OCI-LY7 (cell line): Measurements from ENCODE around the gene NUP205. TPM values are rescaled to one million over a fixed set of nuclear protein-coding genes. Genes with fewer than 3 reads are reported as not detected.

Experiments
- BruUV-seq: library from RNA; stranded (reverse); fragments of 400-500 nt; replicated peaks from 2 replicates; lab custom pipeline; 2021; lab: Mats Ljungman, UMichigan
- CTCF ChIA-PET: fragments of 300-600 bp; sonication (Branson Sonifier 250); formaldehyde crosslinking; loops from one replicate; lab custom pipeline; 2022; ENCODE audit warnings: antibody characterized with exemption; ENCODE audit not compliant: unreplicated experiment; lab: Charles Lee
- POLR2A ChIA-PET: fragments of 300-600 bp; sonication (Branson Sonifier 250); formaldehyde crosslinking; loops from one replicate; lab custom pipeline; 2022; ENCODE audit warnings: antibody characterized with exemption; lab: Charles Lee
- DNase-seq: peaks from one replicate; pipeline ENCODE4 v3.0.0-alpha.2; 2015; ENCODE audit warnings: low spot score
- H2AFZ ChIP-seq: fragments of 200-600 bp; sonication (generic), shearing (Covaris generic); 2 replicates; pipeline ENCODE4 v1.6.1; 2014; ENCODE audit warnings: mild to moderate bottlenecking, antibody characterized with exemption, low read length, moderate library complexity
- H3K27ac ChIP-seq: fragments of 200-600 bp; sonication (generic); 2 replicates; pipeline ENCODE4 v1.5.1; 2014; ENCODE audit warnings: mixed run types, low read depth, mild to moderate bottlenecking, moderate library complexity, low read length, inconsistent platforms; ENCODE audit not compliant: poor library complexity, severe bottlenecking
- H3K36me3 ChIP-seq: fragments of 200-600 bp; sonication (generic); 2 replicates; pipeline ENCODE4 v1.6.1; 2014; ENCODE audit warnings: mild to moderate bottlenecking, antibody characterized with exemption, low read length, moderate library complexity, mixed read lengths; ENCODE audit not compliant: insufficient read depth
- H3K4me1 ChIP-seq: fragments of 200-600 bp; sonication (generic); 2 replicates; pipeline ENCODE4 v1.5.1; 2014; ENCODE audit warnings: mild to moderate bottlenecking, low read length; ENCODE audit not compliant: insufficient read depth, poor library complexity, severe bottlenecking
- H3K4me2 ChIP-seq: fragments of 200-600 bp; sonication (generic); 2 replicates; pipeline ENCODE4 v1.6.1; 2014; ENCODE audit warnings: mild to moderate bottlenecking, low read length
- H3K4me3 ChIP-seq: fragments of 200-600 bp; sonication (generic); 2 replicates; pipeline ENCODE4 v1.5.1; 2014; ENCODE audit warnings: mild to moderate bottlenecking, low read depth, low read length; ENCODE audit not compliant: poor library complexity, severe bottlenecking
- H3K79me2 ChIP-seq: fragments of 200-600 bp; sonication (generic); 2 replicates; pipeline ENCODE4 v1.6.1; 2016; ENCODE audit warnings: low read depth, mild to moderate bottlenecking, low read length, moderate library complexity, mixed read lengths; ENCODE audit not compliant: insufficient read depth
- H3K9me2 ChIP-seq: fragments of 200-600 bp; sonication (generic); 2 replicates; pipeline ENCODE4 v1.6.1; 2016; ENCODE audit warnings: mild to moderate bottlenecking, low read length, mixed read lengths; ENCODE audit not compliant: insufficient read depth
- H3K9me3 ChIP-seq: fragments of 200-600 bp; sonication (generic); 2 replicates; pipeline ENCODE4 v1.6.1; 2014; ENCODE audit warnings: mild to moderate bottlenecking, mixed run types, low read length, mixed read lengths
- H4K20me1 ChIP-seq: fragments of 200-600 bp; sonication (generic); 2 replicates; pipeline ENCODE4 v1.6.1; 2014; ENCODE audit warnings: mild to moderate bottlenecking, antibody characterized with exemption, low read length, moderate library complexity, mixed read lengths; ENCODE audit not compliant: insufficient read depth
- EZH2phosphoT487 ChIP-seq: fragments of 200-600 bp; sonication (generic); IDR thresholded peaks from 2 replicates; pipeline ENCODE4 v1.6.1; 2018; ENCODE audit warnings: low read depth, borderline replicate concordance, mild to moderate bottlenecking, mixed run types, antibody characterized with exemption, low read length, moderate library complexity, mixed read lengths
- intact Hi-C: fragments of 100-400 bp; cut with micrococcal nuclease; formaldehyde crosslinking; loops from one replicate; pipeline ENCODE4 v1.10.0; 2022; ENCODE audit not compliant: unreplicated experiment
- small RNA-seq: library from RNA; depleted of rRNA; stranded (forward); fragments of <200 nt; gene quantifications from one replicate; pipeline ENCODE3, GENCODE V24; 2014
- total RNA-seq, 2 experiments: library from RNA; depleted of rRNA in 1 of 2; stranded (reverse); fragments of >200 nt in 1 of 2; shearing (Covaris generic) in 1 of 2; gene quantifications; 2 replicates each; pipeline ENCODE4 v1.2.3, GENCODE V29; 2014 to 2022
- TF ChIP-seq, protein P1 (sequence below): fragments of 200-600 bp; sonication (generic); conservative IDR thresholded peaks from 2 replicates; pipeline ENCODE4 v1.5.1; 2014; ENCODE audit warnings: mild to moderate bottlenecking, antibody characterized with exemption, low read length, moderate library complexity, mixed read lengths

The NUP205 gene
- total RNA-seq, 2 experiments from 2014 or later = 115 to 132 TPM

DNA sequence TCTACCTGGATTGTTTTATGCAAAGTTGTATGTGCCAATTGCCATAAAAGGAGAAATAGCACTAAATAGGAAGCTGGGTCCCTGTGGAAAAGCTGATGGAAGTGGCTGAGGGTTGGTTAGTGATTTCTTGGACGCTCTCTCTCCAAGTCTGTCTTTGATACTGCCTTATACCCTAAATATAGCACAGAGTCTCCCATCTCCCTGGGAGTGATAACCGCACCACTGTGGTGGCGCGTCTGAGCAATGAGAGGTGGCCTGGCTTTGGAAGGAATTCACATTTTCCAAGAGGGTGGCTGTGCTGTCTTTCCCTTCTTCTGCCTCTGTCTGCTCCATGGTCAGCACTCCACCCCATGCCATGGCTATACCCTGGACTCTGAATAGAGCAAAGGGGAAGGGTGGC lies 135.8 kb downstream of the NUP205 start:
- no TSS peak for BruUV-seq
- no peaks in the 10 kb centered on the region for H3K4me1 ChIP-seq
- intact Hi-C loops = no loop called here
- CTCF ChIA-PET = no interaction called here
- no peaks in the 10 kb centered on the region for H3K36me3 ChIP-seq
- H3K27ac ChIP-seq = no peak overlapping the region
- no peaks in the 10 kb centered on the region for H3K79me2 ChIP-seq
- no peaks in the 10 kb centered on the region for H4K20me1 ChIP-seq
- H2AFZ ChIP-seq = no peak overlapping the region
- no peaks in the 10 kb centered on the region for H3K9me2 ChIP-seq
- H3K4me2 ChIP-seq = no peak overlapping the region
- DNase-seq = no peak
- H3K4me3 ChIP-seq = no peak overlapping the region
- H3K9me3 ChIP-seq = no peaks in the 10 kb centered on the region
- TF ChIP-seq, protein P1, sequence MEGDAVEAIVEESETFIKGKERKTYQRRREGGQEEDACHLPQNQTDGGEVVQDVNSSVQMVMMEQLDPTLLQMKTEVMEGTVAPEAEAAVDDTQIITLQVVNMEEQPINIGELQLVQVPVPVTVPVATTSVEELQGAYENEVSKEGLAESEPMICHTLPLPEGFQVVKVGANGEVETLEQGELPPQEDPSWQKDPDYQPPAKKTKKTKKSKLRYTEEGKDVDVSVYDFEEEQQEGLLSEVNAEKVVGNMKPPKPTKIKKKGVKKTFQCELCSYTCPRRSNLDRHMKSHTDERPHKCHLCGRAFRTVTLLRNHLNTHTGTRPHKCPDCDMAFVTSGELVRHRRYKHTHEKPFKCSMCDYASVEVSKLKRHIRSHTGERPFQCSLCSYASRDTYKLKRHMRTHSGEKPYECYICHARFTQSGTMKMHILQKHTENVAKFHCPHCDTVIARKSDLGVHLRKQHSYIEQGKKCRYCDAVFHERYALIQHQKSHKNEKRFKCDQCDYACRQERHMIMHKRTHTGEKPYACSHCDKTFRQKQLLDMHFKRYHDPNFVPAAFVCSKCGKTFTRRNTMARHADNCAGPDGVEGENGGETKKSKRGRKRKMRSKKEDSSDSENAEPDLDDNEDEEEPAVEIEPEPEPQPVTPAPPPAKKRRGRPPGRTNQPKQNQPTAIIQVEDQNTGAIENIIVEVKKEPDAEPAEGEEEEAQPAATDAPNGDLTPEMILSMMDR = no peak
- no peak for TF ChIP-seq EZH2phosphoT487
- POLR2A ChIA-PET = interaction anchor here (0.7 kb wide), 1 partner anchor 487 kb away, joined by 4 read pairs; no protein-coding TSS in a partner anchor

DNA sequence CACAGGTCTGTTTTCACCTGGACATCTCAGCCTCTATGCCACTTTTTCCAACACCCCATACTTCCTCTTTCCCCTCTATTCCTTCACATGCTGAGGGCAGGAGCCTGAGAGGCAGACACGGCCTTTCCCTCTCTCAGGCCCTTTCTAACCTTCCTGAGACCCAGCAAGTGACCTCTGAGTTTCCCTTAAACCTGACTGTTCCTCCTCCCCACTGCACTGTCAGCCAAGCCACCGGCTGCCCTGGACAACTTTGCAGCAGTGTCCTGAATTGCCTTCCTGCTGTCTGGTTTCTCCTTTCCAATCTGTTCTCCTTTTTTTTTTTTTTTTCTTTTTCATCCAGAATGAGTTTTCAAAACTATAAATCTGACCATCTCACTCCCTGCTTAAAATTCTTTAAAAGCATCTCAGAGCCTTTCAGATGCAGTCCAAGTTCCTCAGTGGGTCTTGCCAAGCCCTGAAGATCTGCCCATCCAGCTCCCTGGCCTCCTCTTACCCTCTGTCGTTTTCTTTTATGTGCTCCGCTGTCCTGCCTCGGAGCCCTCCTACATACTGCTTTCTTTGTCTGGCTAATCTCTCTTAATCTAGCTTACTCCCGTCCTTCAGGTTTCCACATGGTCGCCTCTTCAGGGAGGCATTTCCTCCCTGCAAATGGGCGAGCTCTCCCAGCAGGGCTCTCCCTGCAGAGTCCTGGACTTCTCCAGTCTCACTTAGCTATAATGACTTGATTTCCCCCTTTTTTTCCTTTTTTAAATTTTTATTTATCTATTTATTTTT lies 139.7 kb downstream of the NUP205 start:
- ChIA-PET CTCF (no interaction called here), POLR2A (interaction anchor here (0.5 to 1.4 kb wide), 3 partner anchors 10 to 1667 kb away, joined by 3 to 8 read pairs (median 3); no protein-coding TSS in a partner anchor)
- no peak for DNase-seq
- no peak overlapping the region for H2AFZ ChIP-seq
- BruUV-seq = no TSS peak
- H3K4me3 ChIP-seq = no peak overlapping the region
- no peaks in the 10 kb centered on the region for H3K4me1 ChIP-seq
- no peaks in the 10 kb centered on the region for H3K36me3 ChIP-seq
- H4K20me1 ChIP-seq = no peaks in the 10 kb centered on the region
- no peak for TF ChIP-seq EZH2phosphoT487
- TF ChIP-seq, protein P1 = no peak
- H3K9me2 ChIP-seq = no peaks in the 10 kb centered on the region
- no peaks in the 10 kb centered on the region for H3K9me3 ChIP-seq
- intact Hi-C loops = no loop called here
- no peak overlapping the region for H3K27ac ChIP-seq
- H3K4me2 ChIP-seq = no peak overlapping the region
- no peaks in the 10 kb centered on the region for H3K79me2 ChIP-seq

Small RNAs within 50 kb of the gene (small RNA-seq; reads per million reads assigned to genes)
- not detected for gene RNU6-1154P

Other genes starting within 250 kb of the NUP205 start
- 18.7 and 21.8 TPM in 2 replicates for gene CNOT4, start 47.8 kb upstream of the NUP205 start, total RNA-seq (2014; rRNA removed; shearing (Covaris generic))
- gene CNOT4, start 47.8 kb upstream of the NUP205 start, total RNA-seq (2022) = 21.9 and 23.7 TPM in 2 replicates
- gene STMP1, start 104.6 kb downstream of the NUP205 start, total RNA-seq (2014; rRNA removed; shearing (Covaris generic)) = 7.4 and 8.0 TPM in 2 replicates
- gene STMP1, start 104.6 kb downstream of the NUP205 start, total RNA-seq (2022) = 24.4 and 29.7 TPM in 2 replicates
- gene SLC13A4, start 170.3 kb downstream of the NUP205 start, total RNA-seq (2014; rRNA removed; shearing (Covaris generic)) = not detected in 2 replicates
- gene SLC13A4, start 170.3 kb downstream of the NUP205 start, total RNA-seq (2022) = not detected in 2 replicates
- gene FAM180A, start 190.9 kb downstream of the NUP205 start, total RNA-seq (2014; rRNA removed; shearing (Covaris generic)) = not detected in 2 replicates
- not detected in 2 replicates for gene FAM180A, start 190.9 kb downstream of the NUP205 start, total RNA-seq (2022)